Kidney (tissue), 14 donors: ENCODE measurements around the gene TBC1D5. TPM values are rescaled to one million over a fixed set of nuclear protein-coding genes. Genes with fewer than 3 reads are reported as not detected.

ENCODE experiments used
- DNase-seq, 5 donors: peaks; one replicate each; pipeline ENCODE4 v3.0.0-alpha.2; 2013 to 2020
- FAIRE-seq: peaks from 2 replicates; lab custom pipeline; 2012; peaks lifted over from hg19 to GRCh38; lab: Jason Lieb, UNC
- H3K27ac ChIP-seq, 2 donors: one replicate each; pipeline ENCODE4 v1.7.0; 2013; ENCODE audit warnings: low read depth in 2 of 2, low read length in 2 of 2, inconsistent platforms in 1 of 2
- H3K27me3 ChIP-seq: one replicate; pipeline ENCODE4 v1.7.1; 2013; ENCODE audit warnings: low read length, inconsistent platforms; ENCODE audit not compliant: control insufficient read depth, insufficient read depth
- H3K36me3 ChIP-seq, 3 donors: one replicate each; pipeline versions ENCODE4 v1.7.0 to v1.7.1; 2013; ENCODE audit warnings: low read length in 3 of 3, control low read depth in 1 of 3, inconsistent platforms in 1 of 3; ENCODE audit not compliant: insufficient read depth in 3 of 3, control insufficient read depth in 2 of 3
- H3K4me1 ChIP-seq, 3 donors: one replicate each; pipeline versions ENCODE4 v1.7.0 to v1.7.1; 2013; ENCODE audit warnings: low read length in 3 of 3, inconsistent platforms in 1 of 3, low read depth in 1 of 3; ENCODE audit not compliant: control insufficient read depth in 2 of 3, insufficient read depth in 2 of 3
- H3K4me3 ChIP-seq, 3 donors: one replicate each; pipeline versions ENCODE4 v1.7.0 to v1.8.1; 2013; ENCODE audit warnings: low read length in 3 of 3, control low read depth in 1 of 3, inconsistent platforms in 1 of 3
- H3K9ac ChIP-seq, 3 donors: one replicate each; pipeline versions ENCODE4 v1.7.0 to v1.7.1; 2013; ENCODE audit warnings: low read length in 3 of 3, control low read depth in 1 of 3, inconsistent platforms in 1 of 3
- H3K9me3 ChIP-seq, 3 donors: one replicate each; pipeline versions ENCODE4 v1.7.0 to v1.7.1; 2013; ENCODE audit warnings: low read length in 3 of 3, control low read depth in 1 of 3, inconsistent platforms in 1 of 3; ENCODE audit not compliant: control insufficient read depth in 2 of 3, insufficient read depth in 1 of 3
- CTCF ChIP-seq: IDR thresholded peaks from 3 replicates; pipeline ENCODE4 v1.5.1; 2012; ENCODE audit warnings: mild to moderate bottlenecking, moderate library complexity, borderline replicate concordance; ENCODE audit not compliant: insufficient read depth; ENCODE audit errors: extremely low read depth
- intact Hi-C: fragments of 100-400 bp; cut with DNase I; formaldehyde crosslinking; loops from one replicate; pipeline ENCODE4 v1.11.1; 2022
- polyA plus RNA-seq: library from polyadenylated mRNA; stranded (reverse); fragments of 350-450 nt; fragmentation: Illumina TruSeq; extraction: RNeasy Lipid Tissue Mini Kit (QIAGEN cat#74804); gene quantifications from one replicate; pipeline ENCODE4 v1.2.3, GENCODE V29; 2014; ENCODE audit warnings: low read depth, low replicate concordance; ENCODE audit not compliant: insufficient read depth
- total RNA-seq: library from RNA; stranded (reverse); fragmentation: NEBNext Ultra II Directional; extraction: Animal tissue kit (Norgen Biotek cat#: 25700); gene quantifications from one replicate; pipeline ENCODE4 v1.2.1, GENCODE V29; 2021
- donor health status: control.
- donor health status: control.
- donor health status: control.
- donor health status: control.
- donor health status: control.
- donor health status: DM: yes; HTN: yes; CAD: no.
- donor health status: Normal renal cell carcinoma (clear cell type).

TBC1D5 gene
- total and polyA plus RNA-seq, 2 donors from 2014 or later, result 9.7 to 77.7 TPM

- TF ChIP-seq CTCF, result no peak
- no peaks in the 10 kb centered on the region for H3K36me3 ChIP-seq
- H3K9ac ChIP-seq, result no peak overlapping the region
- DNase-seq (peak in 1 of 5 donors; percentile 25), FAIRE-seq (no peak)
- H3K27ac ChIP-seq, result no peak overlapping the region
- H3K27me3 ChIP-seq, result no peaks in the 10 kb centered on the region
- H3K4me1 ChIP-seq, result no peaks in the 10 kb centered on the region
- H3K4me3 ChIP-seq, result no peak overlapping the region
- intact Hi-C loops, result no loop called here
- no peaks in the 10 kb centered on the region for H3K9me3 ChIP-seq
Measured at GRCh38 chr3:17672506-17672905, 69.9 kb downstream of the TBC1D5 start.

GRCh38 chr3:17670749-17671148, 71.7 kb downstream of the TBC1D5 start:
- TF ChIP-seq CTCF, result no peak
- no peak for FAIRE-seq
- intact Hi-C loops, result no loop called here

GRCh38 chr3:17664923-17665322, 77.5 kb downstream of the TBC1D5 start:
- Histone ChIP-seq H3K27ac (no peak overlapping the region), H3K9ac (no peak overlapping the region), H3K4me1 (no peaks in the 10 kb centered on the region), H3K27me3 (no peaks in the 10 kb centered on the region), H3K36me3 (no peaks in the 10 kb centered on the region), H3K4me3 (no peak overlapping the region), H3K9me3 (no peaks in the 10 kb centered on the region)
- intact Hi-C loops, result no loop called here
- no peak for TF ChIP-seq CTCF
- DNase-seq (no peak), FAIRE-seq (no peak)

More at GRCh38 chr3:17670749-17671148, 71.7 kb downstream of the TBC1D5 start:
- H3K27me3 ChIP-seq, result no peaks in the 10 kb centered on the region
- H3K27ac ChIP-seq, result no peak overlapping the region
- no peak overlapping the region for H3K4me3 ChIP-seq
- no peaks in the 10 kb centered on the region for H3K36me3 ChIP-seq
- no peak overlapping the region for H3K9ac ChIP-seq
- H3K9me3 ChIP-seq, result no peaks in the 10 kb centered on the region
- no peaks in the 10 kb centered on the region for H3K4me1 ChIP-seq
- DNase-seq, result no peak

GRCh38 chr3:17656264-17656663, 86.2 kb downstream of the TBC1D5 start:
- no peaks in the 10 kb centered on the region for H3K36me3 ChIP-seq
- intact Hi-C loops, result no loop called here
- H3K27ac ChIP-seq, result no peak overlapping the region
- H3K4me3 ChIP-seq, result no peak overlapping the region
- no peak for FAIRE-seq
- TF ChIP-seq CTCF, result no peak
- no peak for DNase-seq
- H3K9ac ChIP-seq, result no peak overlapping the region
- no peaks in the 10 kb centered on the region for H3K9me3 ChIP-seq
- H3K4me1 ChIP-seq, result no peaks in the 10 kb centered on the region
- H3K27me3 ChIP-seq, result no peaks in the 10 kb centered on the region
